Measurements from ENCODE around the gene NCOA5.

The NCOA5 gene

DNA sequence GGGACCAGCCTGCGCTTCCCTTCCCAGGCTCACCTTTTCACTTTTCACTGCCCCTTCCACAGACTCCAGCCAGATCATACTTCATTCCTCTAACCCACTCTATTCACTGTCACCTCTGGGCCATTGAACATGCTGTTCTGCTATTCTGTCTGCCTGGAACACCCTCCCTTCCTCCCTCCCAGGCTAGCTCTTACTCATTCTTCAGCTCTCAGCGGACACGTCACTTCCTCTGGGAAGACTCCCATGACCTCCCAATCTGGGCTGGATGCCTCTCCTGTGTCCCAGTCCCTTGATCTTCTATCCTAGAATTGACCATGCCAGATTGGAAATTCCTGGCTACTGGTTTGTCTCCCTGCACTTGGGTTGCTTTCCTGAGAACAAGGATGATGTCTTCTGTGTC lies 55.7 kb downstream of the NCOA5 start:
- no peak for DNase-seq

DNA sequence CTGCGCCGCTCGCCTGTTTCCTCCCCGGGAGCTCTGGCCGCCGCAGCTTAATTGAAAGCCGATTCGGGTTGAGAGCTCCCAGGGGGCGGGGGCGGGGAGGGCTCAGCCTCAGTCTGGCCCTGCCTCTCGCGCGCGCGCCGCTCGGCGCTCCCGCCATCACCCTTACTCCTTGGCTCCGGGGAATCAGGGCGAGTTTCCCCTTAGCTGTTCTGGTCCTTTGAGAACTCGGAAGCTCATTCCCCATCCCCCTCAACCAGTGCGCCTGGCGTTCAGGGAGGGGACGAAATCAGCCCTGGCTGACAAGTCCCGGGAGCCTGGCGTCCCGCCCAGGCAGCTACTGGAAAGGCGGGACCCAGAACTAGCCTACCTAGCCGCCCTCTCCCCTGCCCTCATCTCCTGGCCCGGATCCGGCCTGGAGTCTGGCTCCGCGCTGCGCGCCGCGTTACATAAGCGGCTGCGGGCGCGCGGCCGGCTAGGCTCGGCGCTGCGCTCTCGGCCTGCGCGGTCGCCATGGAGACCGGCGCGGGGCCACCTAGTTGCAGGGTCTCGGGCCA lies 58.0 kb downstream of the NCOA5 start:
- peak; percentile 36 for DNase-seq

DNA sequence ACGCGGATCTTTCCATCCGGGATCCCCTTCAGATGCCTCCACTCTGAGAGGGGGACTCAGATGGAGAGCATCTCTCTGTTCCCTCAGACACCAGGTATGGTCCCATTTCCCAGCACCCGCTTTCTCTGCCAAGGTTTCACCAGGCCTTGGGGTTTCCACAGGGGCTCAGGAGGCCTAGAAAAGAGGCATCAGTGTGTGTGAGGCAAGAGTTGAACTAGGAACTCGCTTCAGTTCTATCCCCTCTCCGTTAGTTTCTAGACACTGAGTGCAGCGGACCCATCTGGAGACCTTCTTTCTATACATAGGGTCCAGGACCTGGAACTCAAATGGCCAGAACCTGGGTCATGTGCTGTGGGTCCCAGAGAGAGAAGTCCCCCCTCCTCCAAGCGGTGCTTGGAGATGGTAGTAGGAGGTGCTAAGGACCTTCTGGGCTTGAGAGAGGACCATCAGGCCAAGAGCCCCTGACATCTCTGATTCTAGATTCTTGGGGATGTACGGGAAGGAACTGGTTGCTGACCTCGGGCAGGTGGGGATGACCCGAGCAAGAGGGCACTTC lies 58.7 kb downstream of the NCOA5 start:
- no peak for DNase-seq

DNA sequence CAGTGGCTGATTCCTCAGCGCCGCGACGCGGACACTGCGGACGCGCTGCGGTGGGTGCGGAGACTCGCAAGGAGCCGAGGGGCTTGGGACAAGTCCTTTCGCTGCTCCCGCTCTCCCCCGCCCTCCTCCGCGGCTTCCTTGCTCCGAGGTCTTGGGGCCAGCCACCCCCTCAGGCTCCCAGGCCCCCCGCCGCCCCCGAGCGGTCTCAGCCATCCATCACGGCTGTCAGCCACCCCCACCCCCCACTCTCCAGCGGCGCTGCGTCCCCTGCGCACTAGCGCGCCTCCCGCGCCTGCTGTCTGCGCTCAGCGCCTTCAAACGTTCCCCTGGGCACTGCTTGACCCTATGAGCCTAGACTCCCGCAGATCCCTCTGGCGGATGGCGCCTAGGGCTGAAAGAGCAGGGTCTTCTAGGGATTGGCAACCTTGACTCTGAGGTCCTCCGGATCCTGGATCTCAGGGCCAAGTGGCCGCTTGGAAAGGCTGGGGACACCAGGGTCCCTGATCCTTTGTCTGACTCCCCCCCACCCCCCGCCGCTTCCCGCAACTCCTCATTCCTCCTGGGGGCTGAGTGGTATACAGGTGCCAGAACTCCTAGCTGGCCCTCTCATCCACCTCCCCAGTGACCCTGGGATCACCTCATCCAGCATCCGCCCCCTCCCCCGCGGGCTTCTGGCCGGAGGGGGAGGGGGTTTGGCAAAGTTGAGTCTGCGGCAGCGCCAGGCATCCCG lies 59.3 kb downstream of the NCOA5 start:
- no peak for DNase-seq

DNA sequence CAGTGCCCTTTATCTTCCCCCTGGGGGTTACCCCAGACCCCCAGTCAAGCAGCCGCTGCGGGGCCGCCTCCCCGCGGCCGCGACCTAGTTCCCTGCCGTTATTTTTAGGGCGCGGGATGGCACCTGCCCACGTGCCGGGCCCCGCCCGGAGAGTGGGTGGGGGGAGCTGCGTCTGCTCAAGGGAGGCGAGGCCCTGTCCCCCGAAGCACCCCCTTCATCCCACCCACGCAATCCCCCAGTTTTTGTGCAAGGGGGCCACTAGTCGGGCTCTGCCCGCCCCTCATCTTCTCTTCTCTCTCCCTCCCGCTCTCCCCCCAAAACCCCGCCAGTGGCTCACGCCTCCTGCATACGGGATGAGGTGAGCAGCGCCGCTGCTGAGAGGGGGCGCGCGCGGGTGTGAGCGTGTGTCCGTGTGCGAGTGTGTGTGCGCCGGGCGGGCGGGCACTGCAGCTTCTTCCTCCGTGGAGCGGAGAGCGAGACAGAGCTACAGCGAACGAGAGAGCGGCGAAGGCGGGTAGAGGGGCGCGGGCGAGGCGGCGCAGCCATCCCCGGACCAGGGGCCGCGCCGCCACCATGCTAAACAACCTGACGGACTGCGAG lies 60.9 kb downstream of the NCOA5 start, which contains the start of gene SLC12A5:
Gene SLC12A5 (plus strand): TSS at position 444 of the 600 bp plus-strand sequence. CDS start 130 bp downstream, at position 574.
- DNase-seq = no peak

DNA sequence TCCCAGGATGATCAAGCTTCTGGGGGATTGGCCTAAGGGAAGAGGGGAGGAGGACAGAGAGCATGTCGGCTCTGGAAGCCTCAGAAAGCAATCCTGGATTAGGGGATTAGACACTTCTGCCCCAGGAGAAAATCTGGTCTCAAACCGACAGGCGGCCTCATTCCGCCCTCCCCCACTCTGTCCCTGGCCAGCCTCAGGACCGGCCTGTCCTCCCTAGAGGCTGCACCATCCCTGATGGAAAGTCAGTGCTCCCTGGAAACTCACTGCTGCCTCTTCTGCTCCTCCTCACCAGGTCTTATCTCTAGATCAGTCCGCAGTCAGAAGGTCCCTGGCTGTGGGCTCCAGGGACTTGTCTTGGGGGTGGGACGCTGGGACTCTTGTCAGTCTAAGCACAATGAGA lies 61.7 kb downstream of the NCOA5 start:
- DNase-seq = no peak

DNA sequence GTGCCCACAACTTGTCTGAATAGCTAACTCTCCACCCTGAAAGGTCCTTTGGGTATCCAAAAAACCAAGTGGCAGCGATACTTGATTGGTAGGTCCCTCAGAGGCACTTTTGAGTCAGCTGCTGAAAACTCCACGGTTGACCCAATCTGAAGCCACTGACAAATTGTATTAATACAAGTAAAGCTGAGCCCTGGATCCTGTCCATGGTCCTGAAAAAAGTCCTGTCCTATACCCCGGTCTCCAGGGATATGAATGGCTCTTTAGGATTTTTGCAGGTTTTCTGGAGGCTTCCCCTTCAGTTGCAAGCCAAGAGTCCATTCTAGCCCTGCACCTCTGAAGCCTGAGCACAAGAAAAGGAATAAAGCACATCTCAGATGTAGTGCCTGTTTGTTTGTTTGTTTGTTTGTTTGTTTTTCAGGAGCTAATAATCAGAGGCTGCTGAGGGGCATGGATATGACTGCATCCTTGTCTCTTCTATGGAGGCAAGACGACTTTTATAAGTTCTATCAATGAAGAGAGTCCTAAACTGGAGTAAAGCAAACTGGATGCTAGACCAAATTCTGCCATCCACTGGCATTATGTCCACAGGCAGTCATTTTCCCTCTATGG lies 62.4 kb downstream of the NCOA5 start:
- DNase-seq = peak; percentile 33

DNA sequence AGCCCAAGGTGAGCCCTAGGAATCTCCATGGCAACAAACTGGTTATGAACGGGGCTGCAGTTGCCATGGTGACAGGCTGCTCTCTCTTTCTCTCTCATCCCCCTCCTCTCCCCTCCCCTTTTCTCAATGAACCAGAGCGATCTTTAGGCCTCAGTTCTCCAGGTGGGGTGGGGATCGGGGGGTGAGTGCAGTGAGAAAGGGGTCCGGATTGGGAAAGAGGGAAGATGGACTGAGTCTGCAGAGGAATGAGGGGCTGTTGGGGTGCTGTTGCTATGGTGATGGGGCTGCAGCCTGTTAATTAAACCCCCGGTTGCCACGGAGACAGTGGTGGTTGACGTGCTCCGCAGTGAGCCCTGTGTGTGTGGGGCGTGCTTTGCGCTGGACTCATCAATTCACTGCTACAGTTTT lies 64.4 kb downstream of the NCOA5 start:
- DNase-seq = no peak

DNA sequence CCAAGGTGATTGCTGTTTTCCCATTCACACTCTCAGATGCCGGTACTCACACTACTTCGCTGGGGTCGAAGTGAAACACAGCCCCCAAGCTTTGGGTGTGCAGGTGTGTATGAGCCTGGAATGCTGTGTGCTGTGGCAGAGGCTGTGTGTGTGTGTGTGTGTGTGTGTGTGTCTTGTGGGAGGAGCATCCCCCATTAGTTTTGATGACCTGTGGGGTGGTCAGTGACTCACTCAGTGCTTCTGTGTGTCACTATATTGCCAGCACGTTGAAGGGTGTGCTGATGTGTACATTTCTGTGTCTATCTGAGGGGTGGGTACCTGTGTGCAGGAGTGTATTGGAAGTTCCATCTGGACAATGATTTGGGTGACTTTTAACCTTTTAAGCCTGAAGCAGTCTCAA lies 65.8 kb downstream of the NCOA5 start:
- DNase-seq = no peak

DNA sequence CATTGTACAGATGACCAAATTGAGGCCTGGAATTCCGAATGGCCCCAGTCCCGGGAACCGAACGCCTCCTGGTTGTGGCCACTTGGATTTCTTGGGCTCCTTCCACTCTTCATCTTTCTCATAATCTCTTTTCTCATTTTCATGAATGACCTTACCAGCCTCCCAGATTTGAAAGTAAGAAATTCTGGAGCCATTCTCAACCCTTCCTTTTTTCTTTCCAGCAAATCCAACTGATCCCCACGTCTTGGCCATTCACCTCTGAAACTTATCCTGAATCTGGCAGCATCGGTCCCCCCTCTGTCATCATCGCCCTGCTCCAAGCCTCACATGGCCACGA lies 66.6 kb downstream of the NCOA5 start:
- DNase-seq = no peak

DNA sequence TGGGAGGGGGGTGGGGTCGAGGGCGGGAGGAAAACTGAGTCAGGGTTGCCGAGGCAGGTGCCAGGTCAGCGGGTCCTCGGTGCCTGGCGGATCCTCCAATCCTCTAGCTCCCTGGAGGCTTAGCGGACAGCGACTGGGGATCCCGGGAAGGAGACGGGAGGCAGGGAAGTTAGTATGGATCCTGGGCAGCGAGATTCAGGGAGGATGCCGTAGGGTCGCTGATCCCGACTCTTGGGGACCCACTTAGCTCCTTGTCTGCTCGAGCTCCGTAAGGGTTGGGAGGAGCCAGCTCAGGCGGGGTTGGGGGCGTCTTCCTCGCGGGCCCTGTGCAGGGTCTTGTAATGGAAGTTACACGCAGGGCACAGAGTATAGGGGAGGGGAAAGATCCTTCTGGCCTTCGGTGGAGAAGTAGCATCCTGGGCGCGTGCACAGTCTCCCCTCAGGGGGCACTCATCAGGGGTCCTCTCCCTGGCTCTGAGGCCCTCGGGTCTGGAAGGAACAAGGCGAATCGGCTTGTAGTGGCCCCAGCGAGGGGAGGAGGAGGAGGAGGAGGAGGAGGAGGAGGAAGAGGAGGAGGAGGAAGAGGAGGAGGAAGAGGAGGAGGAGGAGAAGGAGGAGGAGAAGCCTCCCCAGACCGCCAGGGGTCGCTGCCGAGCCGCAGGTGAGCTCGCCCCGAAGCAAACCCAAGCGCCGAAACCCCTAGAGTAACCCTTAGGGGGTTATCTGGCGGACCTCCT lies 67.2 kb downstream of the NCOA5 start:
- peak; percentile 22 for DNase-seq

DNA sequence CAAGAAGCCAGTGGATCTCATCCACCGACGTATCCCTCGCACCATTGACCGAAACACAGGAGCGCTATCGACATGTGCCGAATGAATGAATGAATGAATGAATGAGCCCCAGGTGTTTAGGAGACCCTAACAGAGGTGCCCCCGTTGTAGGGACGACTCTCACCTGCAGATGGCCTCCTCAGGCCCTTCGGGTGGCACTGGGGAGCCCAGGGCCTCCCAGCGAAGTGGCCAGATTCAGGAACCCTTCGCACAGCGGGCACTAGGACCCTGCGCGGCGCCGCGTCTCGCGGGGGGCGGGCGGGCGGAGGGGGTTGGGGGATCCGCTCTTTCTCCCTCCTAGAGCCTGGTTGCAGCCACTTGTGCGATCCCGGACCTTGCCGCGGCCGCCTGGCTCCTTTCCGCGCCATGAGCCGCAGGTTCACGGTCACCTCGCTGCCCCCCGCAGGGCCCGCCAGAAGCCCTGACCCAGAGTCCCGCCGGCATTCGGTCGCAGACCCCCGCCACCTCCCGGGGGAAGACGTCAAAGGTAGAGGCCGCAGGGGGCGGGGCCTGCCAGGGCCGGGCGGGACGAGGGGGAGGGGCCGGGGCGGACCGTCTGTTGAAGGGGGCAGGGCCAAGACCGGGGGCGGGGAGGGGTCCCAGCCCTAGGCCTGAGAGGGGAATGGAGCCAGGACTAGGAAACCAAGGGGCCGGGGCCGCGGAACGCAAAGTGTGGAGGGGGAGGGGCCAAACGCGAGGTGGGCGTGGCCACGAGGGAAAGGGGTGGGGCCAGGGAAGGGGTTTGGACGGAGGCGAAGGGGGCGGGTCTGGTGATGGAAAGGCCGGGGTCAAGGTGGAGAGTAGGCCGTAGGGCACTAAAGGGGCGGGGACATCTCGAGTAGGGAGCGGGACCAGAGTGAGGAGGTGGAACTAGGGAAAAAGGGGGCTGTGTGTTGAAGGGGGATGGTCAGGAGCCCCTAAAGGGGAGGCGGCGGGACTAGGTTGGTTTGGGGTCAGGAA lies 68.1 kb downstream of the NCOA5 start:
- peak; percentile 47 for DNase-seq

DNA sequence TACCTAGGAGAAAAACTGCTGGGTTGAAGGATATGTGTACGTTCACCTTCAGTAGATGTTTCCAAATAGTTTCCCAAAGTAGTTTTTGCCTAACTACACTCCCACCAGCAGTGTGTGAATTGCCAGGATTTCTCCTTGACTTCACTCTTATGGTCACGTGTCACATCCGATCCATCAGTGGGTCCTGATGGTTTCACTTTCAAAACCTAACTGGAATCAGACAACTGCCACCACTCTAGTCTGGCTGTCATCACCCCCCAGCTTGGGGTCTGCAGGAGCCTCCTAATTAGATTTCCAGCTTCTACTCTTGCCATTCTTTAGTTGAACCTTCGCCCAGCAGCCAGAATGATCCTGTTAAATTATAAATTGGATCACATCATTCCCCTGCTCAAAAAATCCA lies 69.2 kb downstream of the NCOA5 start:
- no peak for DNase-seq

DNA sequence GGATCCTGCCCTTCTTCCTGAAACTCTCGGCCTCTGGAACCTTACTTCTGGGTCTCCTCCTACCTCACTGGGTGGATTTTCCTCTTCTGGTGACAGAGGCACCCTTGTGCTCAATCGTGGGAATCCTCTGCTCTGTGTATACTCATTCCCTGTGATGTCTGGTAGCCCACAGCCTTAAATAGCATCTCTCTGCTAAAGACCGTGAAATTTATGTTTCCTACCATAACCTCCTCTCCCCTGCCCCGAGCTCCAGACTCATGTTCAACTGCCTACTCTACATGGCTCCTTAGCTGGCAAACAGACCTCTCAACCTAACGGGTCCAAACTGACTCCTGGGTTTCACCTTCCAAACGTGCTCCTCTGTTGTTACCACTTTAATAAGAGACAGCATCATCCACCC lies 71.2 kb downstream of the NCOA5 start:
- DNase-seq = no peak

DNA sequence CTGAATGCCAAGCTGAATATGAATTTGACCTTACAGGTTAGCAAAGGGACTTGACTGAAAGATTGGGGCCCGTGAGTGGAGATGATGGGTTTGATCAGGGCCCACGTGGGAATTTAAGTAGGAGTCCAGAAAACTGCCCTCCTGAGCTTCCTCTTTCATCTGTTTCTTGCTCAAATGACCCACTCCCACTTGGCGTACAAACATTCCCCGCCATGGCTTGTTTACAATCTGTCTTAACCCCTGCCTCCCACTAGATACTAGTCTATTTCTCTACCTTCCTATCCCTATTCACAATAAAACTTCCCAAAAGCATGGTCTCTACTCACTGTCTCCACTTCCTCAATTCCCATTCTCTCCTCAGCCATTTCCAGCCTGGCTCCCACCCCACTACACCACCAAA lies 71.7 kb downstream of the NCOA5 start:
- DNase-seq = no peak

DNA sequence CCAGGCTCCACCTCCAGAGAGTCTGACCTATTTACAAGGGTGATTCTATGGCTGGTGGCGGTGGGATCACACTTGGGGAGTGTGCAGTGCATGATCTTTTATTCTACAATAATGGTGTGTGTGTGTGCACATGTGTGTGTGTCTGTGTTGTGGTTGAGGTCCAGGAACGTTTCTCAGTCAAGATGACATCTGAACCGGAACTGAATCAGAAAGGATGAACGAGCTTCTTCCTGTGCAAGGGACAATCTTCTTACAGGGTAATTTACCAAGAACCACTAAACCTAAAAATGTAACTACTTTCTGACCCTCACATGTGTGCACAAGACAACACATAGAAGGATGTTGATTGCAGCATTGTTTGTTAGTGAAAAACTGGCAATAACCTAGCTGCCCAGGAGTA lies 72.5 kb downstream of the NCOA5 start:
- DNase-seq = no peak

DNA sequence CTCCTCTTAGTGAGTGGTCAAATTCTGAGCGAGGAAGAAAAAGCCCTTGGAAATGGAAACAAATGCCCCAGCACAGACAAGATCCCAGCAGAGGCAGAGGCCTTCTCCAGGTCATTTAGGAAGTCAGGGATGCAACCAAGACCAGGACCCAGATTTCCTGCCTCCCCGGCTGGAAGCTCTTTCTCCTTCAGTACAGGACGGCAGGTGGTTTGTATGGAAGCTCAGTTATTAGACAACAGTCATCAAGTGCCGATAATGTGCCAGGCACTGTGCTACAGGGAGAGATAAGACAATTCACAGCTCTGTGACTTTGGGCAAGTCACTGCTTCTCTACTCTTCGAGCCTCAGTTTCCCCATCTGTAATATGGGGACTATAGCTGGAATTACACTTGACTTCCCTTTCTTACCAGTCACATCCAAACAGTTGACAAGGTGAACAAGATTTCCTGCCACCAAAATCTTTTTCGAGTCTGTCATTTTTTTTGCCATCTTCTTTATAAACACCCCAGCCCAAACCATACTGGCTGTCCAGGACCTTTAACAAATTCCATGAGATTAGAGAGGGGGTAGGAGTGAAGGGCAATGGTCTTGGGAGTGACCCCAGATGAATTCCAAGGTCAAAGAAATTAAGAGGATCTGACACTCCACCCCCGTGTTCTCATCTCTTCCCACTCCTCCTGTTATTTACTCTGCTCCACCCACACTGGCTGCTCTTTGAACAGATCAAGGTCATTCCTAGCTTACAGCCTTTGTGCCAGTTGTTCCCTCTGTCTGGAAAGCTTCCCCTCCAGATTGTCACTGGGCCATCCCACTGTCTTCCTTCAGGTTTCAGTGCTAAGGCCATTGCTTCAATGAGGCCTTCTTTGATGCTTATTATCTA lies 75.0 kb downstream of the NCOA5 start:
- DNase-seq = no peak

DNA sequence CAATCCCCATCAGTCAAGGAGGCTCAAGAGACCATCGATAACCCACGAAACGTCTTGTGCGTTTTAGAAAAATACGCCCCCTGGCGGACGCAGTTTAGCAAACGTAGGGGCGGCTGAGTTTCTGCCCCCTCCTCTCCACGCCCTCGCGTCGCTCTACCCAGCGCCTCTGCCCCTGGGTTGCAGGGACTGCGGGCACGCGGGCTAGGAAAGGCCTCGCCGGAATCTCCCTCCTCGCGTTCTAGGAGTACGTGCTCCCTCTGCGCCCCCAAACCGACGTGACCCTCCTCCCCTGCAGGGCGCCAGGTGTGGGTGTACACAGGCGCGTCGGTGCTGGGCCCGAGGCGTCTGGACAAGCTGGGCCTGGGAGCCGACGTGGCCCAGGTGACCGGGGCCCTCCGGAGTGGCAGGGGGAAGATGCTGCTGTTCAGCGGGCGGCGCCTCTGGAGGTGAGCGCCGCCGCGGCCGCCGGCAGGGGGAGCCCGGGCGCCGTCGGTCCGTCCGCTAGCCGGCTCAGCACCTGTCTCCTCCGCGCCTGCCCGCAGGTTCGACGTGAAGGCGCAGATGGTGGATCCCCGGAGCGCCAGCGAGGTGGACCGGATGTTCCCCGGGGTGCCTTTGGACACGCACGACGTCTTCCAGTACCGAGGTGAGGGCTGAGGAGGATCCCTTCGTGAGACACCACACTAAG lies 75.8 kb downstream of the NCOA5 start:
- peak; percentile 63 for DNase-seq

DNA sequence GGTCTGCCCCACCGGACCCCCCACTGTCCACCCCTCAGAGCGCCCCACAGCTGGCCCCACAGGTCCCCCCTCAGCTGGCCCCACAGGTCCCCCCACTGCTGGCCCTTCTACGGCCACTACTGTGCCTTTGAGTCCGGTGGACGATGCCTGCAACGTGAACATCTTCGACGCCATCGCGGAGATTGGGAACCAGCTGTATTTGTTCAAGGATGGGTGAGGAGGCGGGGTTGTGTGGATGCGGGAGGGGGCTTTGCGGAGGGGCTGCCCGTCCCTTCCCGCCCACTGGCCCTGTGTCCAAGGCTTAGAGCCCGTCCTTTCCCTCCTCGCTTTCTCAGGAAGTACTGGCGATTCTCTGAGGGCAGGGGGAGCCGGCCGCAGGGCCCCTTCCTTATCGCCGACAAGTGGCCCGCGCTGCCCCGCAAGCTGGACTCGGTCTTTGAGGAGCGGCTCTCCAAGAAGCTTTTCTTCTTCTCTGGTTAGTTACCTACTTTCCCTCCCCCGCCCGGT lies 76.4 kb downstream of the NCOA5 start:
- DNase-seq = no peak

DNA sequence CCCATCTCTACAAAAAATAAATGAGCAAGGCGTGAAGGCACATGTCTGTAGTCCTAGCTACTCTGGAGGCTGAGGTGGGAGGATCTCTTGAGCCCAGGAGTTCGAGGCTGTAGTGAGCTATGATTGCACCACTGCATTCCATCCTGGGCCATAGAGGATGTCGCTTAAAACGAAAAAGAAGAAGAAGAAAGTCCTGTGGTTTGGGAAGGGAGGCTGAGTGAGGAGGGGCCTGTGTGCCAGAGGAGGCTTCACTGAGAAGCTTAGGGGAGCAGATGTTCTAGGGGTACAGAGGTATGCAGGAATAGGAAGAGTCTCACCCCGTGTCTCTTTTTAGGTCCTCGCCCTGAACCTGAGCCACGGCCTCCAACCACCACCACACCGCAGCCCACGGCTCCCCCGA lies 76.8 kb downstream of the NCOA5 start:
- no peak for DNase-seq

All from NCI-H226 (cell line).